ENCODE results near the gene TTC21B. TPM values are rescaled to one million over a fixed set of nuclear protein-coding genes. Genes with fewer than 3 reads are reported as not detected.

Gene TTC21B
- total and polyA plus RNA-seq, 2 donors from 2014 or later, result 8.4 to 15.2 TPM

GRCh38 chr2:165889158-165889557 lies 64.4 kb downstream of the TTC21B start:
- intact Hi-C loops (cut with DNase I), result no loop called here
- Histone ChIP-seq H3K27me3 (ENCODE audit: control insufficient read depth, insufficient read depth, low read length) (no peaks in the 10 kb centered on the region), H3K4me3 (ENCODE audit: low read length in 3 of 3) (no peak overlapping the region), H3K36me3 (ENCODE audit: control insufficient read depth in 2 of 3, insufficient read depth in 3 of 3, low read length in 3 of 3) (peaks cover 0 to 17% (median 7%) of the 10 kb centered on the region in 3 donors), H3K4me1 (ENCODE audit: control insufficient read depth in 2 of 3, insufficient read depth in 2 of 3, low read depth in 1 of 3, low read length in 3 of 3) (peaks cover 0 to 3% (median 2%) of the 10 kb centered on the region in 3 donors), H3K27ac (ENCODE audit: low read depth in 2 of 2, low read length in 2 of 2) (no peak overlapping the region), H3K9ac (ENCODE audit: low read length in 3 of 3) (no peak overlapping the region), H3K9me3 (ENCODE audit: control insufficient read depth in 2 of 3, insufficient read depth in 1 of 3, low read length in 3 of 3) (no peaks in the 10 kb centered on the region)
- TF ChIP-seq, protein P1, sequence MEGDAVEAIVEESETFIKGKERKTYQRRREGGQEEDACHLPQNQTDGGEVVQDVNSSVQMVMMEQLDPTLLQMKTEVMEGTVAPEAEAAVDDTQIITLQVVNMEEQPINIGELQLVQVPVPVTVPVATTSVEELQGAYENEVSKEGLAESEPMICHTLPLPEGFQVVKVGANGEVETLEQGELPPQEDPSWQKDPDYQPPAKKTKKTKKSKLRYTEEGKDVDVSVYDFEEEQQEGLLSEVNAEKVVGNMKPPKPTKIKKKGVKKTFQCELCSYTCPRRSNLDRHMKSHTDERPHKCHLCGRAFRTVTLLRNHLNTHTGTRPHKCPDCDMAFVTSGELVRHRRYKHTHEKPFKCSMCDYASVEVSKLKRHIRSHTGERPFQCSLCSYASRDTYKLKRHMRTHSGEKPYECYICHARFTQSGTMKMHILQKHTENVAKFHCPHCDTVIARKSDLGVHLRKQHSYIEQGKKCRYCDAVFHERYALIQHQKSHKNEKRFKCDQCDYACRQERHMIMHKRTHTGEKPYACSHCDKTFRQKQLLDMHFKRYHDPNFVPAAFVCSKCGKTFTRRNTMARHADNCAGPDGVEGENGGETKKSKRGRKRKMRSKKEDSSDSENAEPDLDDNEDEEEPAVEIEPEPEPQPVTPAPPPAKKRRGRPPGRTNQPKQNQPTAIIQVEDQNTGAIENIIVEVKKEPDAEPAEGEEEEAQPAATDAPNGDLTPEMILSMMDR (IDR thresholded peaks at IDR 0.05; ENCODE audit: borderline replicate concordance, extremely low read depth, insufficient read depth), result no peak
- no peak for DNase-seq
- no peak for FAIRE-seq

- H3K4me1 ChIP-seq (ENCODE audit: control insufficient read depth in 2 of 3, insufficient read depth in 2 of 3, low read depth in 1 of 3, low read length in 3 of 3), result peaks cover 0 to 3% (median 2%) of the 10 kb centered on the region in 3 donors
- no peaks in the 10 kb centered on the region for H3K27me3 ChIP-seq (ENCODE audit: control insufficient read depth, insufficient read depth, low read length)
- intact Hi-C loops (cut with DNase I), result no loop called here
- DNase-seq, result no peak
- no peak for FAIRE-seq
- no peak overlapping the region for H3K27ac ChIP-seq (ENCODE audit: low read depth in 2 of 2, low read length in 2 of 2)
- no peaks in the 10 kb centered on the region for H3K9me3 ChIP-seq (ENCODE audit: control insufficient read depth in 2 of 3, insufficient read depth in 1 of 3, low read length in 3 of 3)
- no peak overlapping the region for H3K4me3 ChIP-seq (ENCODE audit: low read length in 3 of 3)
- peaks cover 0 to 23% (median 12%) of the 10 kb centered on the region in 3 donors for H3K36me3 ChIP-seq (ENCODE audit: control insufficient read depth in 2 of 3, insufficient read depth in 3 of 3, low read length in 3 of 3)
- TF ChIP-seq, protein P1 (IDR thresholded peaks at IDR 0.05; ENCODE audit: borderline replicate concordance, extremely low read depth, insufficient read depth), result no peak
- H3K9ac ChIP-seq (ENCODE audit: low read length in 3 of 3), result no peak overlapping the region
Observed at GRCh38 chr2:165888171-165888570, 65.4 kb downstream of the TTC21B start.

DNA sequence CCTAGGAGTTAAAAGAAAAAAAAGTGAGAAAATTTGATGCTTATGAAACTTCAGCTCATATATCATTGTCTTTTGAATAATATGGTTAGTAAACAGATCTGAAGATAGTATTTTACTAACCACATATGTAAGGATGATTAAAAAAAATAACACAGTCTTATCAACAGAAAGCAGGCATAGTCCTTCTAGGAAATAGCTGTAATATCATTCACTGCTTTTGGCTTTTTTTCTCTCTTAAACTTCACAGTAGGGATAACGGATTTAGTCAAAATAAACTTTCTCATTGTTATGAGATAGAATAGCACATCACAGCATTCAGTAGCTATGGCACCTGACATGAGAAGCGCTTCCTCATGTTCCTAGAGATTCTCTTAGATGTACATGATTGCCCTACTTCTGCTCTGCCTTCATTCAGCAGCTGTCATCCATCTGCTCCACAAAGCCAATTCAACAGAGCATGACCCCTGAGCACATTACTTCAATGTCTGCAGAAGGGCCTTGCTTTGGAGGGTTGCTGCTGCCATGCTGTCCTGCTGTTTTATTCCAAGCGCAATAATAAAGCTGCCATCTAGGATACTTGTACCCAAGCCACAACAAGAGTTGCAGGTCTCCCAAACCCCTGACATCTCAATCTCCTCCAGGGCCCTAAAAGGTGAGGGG lies 67.0 kb downstream of the TTC21B start:
- Histone ChIP-seq H3K27ac (ENCODE audit: low read depth in 2 of 2, low read length in 2 of 2) (no peak overlapping the region), H3K27me3 (ENCODE audit: control insufficient read depth, insufficient read depth, low read length) (no peaks in the 10 kb centered on the region), H3K4me3 (ENCODE audit: low read length in 3 of 3) (no peak overlapping the region), H3K9ac (ENCODE audit: low read length in 3 of 3) (no peak overlapping the region), H3K36me3 (ENCODE audit: control insufficient read depth in 2 of 3, insufficient read depth in 3 of 3, low read length in 3 of 3) (peaks cover 0 to 23% (median 9%) of the 10 kb centered on the region in 3 donors), H3K4me1 (ENCODE audit: control insufficient read depth in 2 of 3, insufficient read depth in 2 of 3, low read depth in 1 of 3, low read length in 3 of 3) (peaks cover 0 to 3% (median 2%) of the 10 kb centered on the region in 3 donors), H3K9me3 (ENCODE audit: control insufficient read depth in 2 of 3, insufficient read depth in 1 of 3, low read length in 3 of 3) (no peaks in the 10 kb centered on the region)
- DNase-seq, result peak in 1 of 5 donors; percentile 39
- TF ChIP-seq, protein P1 (IDR thresholded peaks at IDR 0.05; ENCODE audit: borderline replicate concordance, extremely low read depth, insufficient read depth), result no peak
- intact Hi-C loops (cut with DNase I), result no loop called here
- no peak for FAIRE-seq

Data from kidney (tissue), 14 donors.